NCI-H524 treated with DMSO at 0.1 percent for 48 hours (cell line): Measurements from ENCODE around the gene RPL22L1.
"Not testable (repeated sequence)": the region's sequence is repeated elsewhere in the genome, so short reads cannot be mapped to it uniquely, and the experiment has no call there.

ENCODE experiments used
- DNase-seq: peaks from one replicate; lab custom pipeline; 2025; lab: John Stamatoyannopoulos, UW

RPL22L1 gene

GRCh38 chr3:170869645-170870593 is at the start of gene RPL22L1:
RPL22L1 (minus strand) TSS chr3:170870195; CDS start chr3:170870167, 28 bp downstream.
- no peak for DNase-seq

- no peak for DNase-seq
These were observed 48.7 kb upstream of the RPL22L1 start for GRCh38 chr3:170918715-170919114.

GRCh38 chr3:170914690-170915089 is 44.7 kb upstream of the RPL22L1 start:
- no peak for DNase-seq

GRCh38 chr3:170914212-170914611 is 44.2 kb upstream of the RPL22L1 start:
- DNase-seq, result no peak

- DNase-seq, result no peak
These were observed 41.1 kb upstream of the RPL22L1 start for GRCh38 chr3:170911051-170911450.

DNA sequence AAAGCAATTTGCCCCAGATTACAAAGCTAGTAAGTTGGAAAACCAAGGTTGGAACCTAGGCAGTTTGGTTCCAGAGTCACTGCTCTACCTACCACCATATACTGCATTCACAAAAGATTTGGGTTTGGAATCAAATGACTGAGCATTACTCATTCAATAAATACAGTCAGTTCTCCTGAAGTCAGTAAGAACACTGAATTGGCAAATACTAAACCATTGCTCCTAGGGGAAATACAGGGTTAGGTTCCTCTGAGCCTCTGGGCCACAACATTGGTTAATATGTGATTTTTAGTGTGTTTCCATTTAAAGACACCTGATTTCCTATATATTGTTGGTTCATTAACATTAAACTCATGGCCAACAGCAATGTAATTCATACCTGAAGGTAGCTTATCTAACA is 40.5 kb upstream of the RPL22L1 start:
- DNase-seq, result no peak

DNA sequence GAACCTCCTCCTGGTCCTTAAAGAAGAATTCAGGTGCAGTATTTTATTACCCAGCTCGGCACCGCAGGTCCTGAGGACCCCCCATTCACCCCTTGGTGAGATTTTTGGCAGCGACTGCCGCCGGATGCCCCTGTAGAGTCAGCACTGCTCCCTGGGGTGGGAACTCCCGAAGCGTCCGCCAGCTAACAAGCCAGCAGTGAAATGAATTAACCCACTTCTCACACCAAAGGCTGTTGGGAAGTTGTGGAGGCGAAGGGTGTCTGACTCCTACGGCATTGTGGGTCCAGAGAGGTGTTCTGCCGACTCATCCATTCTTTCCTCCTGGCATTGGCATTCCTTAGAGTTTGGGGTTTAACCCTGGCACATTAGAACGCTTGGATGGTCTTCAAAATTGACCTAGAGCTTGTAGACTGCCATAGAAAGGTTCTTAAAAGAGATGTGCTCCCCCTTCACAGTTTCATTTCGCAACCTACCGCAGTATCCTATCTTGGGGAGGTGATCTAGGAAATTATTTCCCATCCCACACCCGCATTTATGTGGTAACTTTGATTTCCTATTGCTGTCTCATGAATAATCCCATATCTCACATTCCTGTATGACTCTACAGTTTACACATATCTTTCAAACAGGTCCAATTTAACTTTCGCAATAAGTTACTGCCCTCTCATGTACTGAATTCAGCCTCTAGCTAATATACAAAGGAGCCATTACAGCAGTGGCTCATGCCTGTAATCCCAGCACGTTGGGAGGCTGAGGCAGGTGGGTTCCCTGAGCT is 39.3 kb upstream of the RPL22L1 start:
- no peak for DNase-seq

GRCh38 chr3:170908235-170909116 is 38.5 kb upstream of the RPL22L1 start, which contains the start of gene EIF5A2:
EIF5A2 (minus strand) TSS chr3:170908637; CDS start chr3:170907806, 831 bp downstream.
- peak; percentile 87 for DNase-seq

DNA sequence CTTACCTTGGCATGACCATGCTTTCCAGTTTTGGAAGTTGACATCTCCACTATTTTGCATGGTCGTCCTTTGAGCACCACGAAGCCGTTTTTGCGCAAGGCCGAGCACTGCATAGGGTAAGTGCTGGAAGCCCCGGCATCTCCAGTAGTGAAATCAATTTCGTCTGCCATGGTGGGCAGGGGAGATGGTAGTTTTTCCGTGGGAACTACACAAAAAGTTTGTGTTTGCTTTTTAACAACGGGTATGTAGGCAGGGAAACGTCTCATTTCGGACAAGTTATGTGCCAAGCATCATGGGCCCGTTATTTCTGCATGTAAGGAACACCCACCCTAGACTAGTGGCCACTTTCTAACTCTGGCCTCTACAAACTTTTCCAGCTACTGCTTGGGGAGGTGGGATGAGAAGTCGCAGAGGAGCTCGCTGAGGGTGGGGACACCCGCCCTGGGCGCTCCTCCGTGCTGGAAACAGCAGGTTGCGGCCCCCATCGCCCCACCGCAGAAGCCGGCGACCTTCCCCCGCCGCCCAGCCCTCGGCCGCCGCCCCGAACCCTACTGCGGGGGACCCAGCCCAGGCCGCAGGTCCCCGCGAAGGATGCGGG is 37.7 kb upstream of the RPL22L1 start:
- DNase-seq, result no peak

- DNase-seq, result no peak
These were observed 35.9 kb upstream of the RPL22L1 start for GRCh38 chr3:170905862-170906261.

GRCh38 chr3:170903123-170903522 is 33.1 kb upstream of the RPL22L1 start:
- DNase-seq, result no peak

GRCh38 chr3:170899455-170899854 is 29.5 kb upstream of the RPL22L1 start:
- no peak for DNase-seq

GRCh38 chr3:170897978-170898377 is 28.0 kb upstream of the RPL22L1 start:
- DNase-seq, result no peak

DNA sequence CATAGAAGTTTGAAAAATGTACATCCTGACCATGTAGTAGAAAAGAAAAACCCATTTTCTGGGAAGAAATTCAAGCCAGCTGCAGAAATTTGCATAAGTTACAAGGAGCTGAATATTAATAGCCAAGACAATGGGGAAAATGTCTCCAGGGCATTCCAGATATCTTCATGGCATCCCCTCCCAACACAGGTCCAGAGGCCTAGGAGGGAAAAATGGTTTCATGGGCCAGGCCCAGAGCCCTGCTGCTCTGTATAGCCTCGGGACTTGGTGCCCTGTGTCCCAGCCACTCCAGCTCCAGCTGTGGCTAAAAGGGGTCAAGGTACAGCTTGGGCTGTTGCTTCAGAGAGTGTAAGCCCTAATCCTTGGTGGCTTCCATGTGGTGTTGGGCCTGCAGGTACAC is 27.2 kb upstream of the RPL22L1 start:
- not testable (repeated sequence) for DNase-seq

GRCh38 chr3:170896781-170897180 is 26.8 kb upstream of the RPL22L1 start:
- no peak for DNase-seq

DNA sequence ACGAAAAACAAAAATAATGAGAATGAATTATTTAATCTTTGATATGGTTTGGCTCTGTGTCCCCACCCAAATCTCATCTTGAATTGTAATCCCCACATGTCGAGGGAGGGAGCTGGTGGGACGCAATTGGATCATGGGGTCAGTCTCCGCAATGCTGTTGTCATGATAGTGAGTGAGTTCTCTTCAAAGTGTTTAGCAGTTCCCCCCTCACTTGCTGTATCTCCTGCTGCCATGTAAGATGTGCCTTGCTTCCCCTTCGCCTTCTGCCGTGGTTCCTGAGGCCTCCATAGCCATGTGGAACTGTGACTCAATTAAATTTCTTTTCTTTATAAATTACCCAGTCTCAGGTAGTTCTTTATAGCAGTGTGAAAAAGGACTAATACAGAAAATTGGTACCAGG is 26.3 kb upstream of the RPL22L1 start:
- not testable (repeated sequence) for DNase-seq

GRCh38 chr3:170893895-170894294 is 23.9 kb upstream of the RPL22L1 start:
- no peak for DNase-seq

DNA sequence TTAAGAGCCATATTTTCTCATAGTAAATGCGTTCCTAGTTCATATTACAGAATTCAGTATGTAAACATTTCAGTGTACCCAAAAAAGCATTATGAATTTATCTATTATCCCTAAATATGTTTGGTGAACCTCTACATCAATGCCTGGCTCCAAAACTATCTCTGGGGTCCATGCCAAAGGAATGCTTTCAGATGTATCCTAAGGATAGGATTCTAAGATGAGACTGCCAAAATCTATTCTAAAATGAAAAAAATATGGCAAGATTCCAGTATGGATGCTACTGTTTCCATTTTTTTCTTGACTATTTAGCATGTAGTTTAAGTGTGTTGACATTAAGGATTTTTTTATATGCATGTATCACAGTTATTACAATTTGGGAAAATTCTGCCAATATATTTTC is 19.6 kb upstream of the RPL22L1 start:
- DNase-seq, result no peak

DNA sequence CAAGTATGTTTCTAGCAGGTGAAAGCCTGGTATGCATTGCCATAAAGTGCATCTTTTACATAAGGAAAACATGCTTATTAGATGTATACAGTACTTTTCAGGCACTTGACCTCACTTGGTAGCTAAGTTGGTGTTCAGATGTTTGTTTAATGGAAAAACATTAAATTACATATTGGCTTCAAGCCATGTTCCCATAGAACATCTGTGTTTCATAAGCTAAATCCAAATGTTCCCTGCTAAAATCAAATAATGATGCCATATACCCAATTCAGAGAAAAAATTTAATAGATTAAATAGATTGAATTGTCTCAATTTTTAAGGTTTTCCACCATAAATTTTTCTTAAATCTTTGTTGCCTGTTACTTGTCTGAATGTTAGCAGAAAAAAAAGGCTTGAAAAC is 19.1 kb upstream of the RPL22L1 start:
- no peak for DNase-seq

DNA sequence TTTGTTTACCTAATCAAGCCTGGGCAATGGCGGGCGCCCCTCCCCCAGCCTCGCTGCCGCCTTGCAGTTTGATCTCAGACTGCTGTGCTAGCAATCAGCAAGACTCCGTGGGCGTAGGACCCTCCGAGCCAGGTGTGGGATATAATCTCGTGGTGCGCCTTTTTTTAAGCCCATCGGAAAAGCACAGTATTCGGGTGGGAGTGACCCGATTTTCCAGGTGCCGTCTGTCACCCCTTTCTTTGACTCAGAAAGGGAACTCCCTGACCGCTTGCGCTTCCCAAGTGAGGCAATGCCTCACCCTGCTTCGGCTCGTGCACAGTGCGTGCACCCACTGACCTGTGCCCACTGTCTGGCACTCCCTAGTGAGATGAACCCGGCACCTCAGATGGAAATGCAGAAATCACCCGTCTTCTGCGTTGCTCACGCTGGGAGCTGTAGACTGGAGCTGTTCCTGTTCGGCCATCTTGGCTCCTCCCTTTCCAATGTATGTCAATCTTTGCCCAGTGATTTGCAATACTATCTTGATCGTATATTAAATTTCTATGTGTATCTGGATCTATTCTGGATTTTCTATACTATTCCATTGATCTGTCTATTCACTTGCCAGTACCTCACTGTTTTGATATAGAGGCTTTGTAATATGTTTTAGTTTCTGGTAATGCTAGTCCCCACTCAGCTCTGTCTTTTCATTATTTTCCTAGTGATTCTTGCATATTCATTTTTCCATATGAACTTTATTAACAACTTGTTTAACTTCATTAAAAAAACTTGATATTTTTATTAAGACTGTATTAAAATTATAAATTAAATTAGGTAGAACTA is 14.3 kb upstream of the RPL22L1 start:
- DNase-seq, result not testable (repeated sequence)

GRCh38 chr3:170878688-170879087 is 8.7 kb upstream of the RPL22L1 start:
- DNase-seq, result not testable (repeated sequence)
